ENCODE measurements around the gene TINCR. TPM values are rescaled to one million over a fixed set of nuclear protein-coding genes. Genes with fewer than 3 reads are reported as not detected.
"Not testable (repeated sequence)": the region's sequence is repeated elsewhere in the genome, so short reads cannot be mapped to it uniquely, and the experiment has no call there.

The TINCR gene
- total RNA-seq, result 29.7 TPM

DNA sequence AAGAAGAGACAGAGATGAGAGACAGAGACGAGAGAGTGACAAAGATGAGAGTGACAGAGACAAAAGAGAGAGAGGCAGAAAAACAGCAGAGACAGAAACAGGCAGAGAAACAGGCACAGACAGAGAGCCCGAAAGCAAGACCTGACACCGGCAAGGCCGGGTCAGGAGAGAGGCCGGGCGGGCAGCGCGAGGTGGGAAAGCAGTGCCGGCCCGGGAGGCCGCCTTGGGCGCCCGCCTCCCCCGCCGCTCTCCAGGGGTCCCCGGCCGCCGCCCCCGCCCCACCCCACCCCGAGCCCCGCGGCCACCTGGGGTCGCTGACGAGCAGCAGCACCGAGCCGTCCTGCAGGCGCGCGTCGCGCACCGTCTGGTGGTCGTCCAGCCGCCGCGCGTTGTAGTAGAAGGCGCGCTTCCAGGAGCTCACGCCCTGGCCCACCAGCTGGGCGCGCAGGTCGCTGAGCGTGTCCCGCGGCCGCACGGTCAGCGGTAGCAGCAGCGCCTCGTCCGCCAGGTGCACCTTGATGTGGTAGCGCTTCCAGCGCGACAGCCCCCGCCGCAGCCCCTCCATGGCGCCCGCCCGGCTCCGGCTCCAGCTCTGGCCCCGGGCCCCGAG, at the start of gene TINCR:
Gene TINCR (minus strand): TSS at position 594 of the 610 bp plus-strand sequence.
- ATAC-seq, result peak; percentile 23

DNA sequence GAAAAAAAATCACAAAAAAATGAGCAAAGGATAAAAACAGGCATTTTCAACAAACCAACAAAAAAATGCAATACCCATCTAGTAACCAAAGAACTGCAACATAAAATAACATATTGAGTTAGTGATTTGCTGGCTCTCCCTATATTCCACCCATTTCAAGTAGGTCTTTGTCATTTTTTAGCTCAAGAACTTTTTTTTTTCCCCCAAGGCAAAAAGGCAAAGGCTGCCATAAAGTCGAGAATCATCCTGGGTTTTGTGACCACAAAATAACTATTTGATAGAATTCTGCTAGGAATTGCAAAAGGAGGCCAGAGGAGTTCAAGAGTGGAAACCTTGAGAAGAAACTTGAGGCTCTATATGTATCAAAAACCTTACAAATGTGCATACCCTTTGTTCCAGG, 49.3 kb upstream of the TINCR start:
- ATAC-seq, result no peak

DNA sequence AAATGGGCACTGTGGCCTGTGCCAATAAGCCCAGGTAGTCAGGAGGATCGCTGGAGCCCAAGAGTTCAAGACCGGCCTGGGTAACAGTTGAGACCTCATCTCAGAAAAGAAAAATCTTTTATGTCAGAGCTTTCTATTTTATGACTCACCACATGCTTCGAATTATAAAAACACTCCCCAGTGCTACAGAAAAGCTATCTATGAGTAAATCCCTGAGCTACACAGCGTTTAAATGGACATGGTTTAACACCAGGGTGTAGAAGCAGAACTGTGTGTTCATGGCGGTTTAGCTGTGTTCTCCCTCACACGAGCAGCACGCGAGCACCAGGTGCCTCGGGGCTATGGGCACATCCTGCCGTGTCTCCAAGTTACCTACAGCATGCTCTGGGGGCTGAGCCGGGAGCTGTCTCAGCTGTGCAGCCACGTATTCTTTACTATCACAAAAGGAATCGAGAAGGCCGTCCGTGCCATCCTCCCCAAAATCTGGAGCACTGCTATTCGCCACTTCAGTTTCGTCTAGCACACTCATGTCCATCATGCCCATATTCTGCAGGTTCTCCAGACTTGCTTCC, 48.1 kb upstream of the TINCR start:
- no peak for ATAC-seq

DNA sequence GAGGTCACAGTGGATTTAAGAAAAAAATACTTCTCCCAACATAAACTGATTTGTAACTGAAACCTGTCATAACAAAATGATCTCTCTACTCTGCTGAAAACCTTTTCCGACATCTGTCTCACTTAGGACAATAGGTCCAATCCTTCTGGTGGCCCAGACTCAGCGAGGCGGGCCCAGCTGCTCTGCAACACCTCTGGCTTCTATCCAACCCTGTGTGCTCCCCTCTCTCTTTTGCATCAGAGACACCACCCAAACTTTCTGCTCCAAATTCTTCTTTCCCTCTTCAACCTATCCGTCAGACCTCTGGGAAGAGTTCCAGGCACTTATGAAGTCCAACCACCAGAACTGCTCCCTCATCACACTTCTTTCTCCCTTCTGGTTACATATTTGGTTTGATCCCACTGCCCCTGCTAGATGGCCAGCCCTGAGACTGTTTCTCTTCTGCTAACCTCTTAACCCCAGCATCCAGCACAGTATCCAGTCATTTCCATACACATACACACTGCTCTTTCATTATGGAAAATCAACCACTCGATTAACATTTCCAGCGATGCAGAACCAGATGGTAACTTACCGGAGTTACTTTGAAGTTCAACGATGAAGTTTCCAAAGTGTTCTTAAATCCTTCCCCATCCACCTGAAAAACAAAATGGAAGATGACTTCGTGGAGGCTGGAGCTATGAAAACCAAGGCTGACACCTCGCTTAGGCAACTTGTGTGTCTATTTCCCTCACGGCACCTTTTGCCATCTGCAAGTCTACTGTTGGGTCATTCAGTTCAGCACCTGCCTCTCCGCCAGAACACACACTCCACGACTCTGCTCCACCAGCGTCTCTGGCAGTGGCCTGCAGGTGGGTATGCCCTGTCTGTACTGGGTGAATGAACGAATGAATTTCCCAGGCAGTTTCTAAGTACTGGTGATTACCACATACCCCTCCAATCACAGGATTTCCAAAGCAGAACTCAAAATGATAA, 45.4 kb upstream of the TINCR start:
- no peak for ATAC-seq

GRCh38 chr19:5609881-5610448, 42.2 kb upstream of the TINCR start:
- ATAC-seq, result no peak

DNA sequence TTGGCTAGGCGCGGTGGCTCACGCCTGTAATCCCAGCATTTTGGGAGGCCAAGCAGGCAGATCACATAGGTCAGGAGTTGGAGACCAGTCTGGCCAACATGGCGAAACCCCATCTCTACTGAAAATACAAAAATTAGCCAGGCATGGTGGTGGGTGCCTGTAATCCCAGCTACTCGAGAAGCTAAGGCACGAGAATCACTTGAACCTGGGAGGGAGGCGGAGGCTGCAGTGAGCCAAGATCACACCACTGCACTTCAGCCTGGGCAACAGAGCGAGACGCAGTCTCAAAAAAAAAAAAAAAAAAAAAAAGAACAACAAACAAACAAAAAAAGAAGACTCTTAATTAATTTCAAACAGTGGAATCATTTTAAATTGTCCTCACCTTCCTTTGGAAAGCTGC, 41.0 kb upstream of the TINCR start:
- ATAC-seq, result not testable (repeated sequence)

GRCh38 chr19:5608291-5608690, 40.5 kb upstream of the TINCR start:
- no peak for ATAC-seq

GRCh38 chr19:5607318-5608275, 39.8 kb upstream of the TINCR start:
- no peak for ATAC-seq

DNA sequence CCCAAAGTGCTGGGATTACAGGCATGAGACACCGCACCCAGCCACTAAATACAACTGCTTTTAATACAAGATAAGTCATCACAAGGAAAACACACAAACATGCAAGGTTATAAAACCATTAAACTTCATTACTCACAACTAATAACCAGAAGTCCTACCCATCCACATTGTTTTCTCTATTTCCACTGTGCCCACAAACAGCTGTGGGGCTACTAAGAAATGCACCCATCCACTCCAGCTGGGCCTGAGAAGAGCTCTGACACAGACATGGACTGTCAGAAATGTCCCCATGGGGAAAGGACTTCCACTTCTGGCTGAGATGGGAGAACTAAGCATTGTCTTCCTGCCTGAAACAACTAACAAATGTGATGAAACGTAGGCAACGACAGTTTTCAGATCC, 37.6 kb upstream of the TINCR start:
- ATAC-seq, result no peak

DNA sequence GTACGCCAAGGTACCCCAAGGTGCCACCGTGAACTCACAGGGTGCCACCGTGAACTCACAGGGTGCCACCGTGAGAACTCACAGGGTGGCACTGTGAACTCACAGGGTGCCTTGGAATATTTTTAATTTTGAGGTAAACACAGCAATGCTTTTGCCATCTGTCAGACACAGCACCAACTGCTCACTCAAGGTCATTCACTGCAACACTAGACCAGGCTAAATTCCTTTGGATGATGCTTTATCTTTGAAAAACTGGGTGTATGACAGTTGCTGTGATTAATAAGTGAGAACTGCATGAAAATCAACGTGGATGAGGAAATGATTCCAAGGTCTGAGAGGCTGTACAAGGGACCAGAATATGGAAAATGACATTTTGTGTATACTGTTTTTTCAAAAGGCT, 35.9 kb upstream of the TINCR start:
- no peak for ATAC-seq

GRCh38 chr19:5600797-5601196, 33.0 kb upstream of the TINCR start:
- ATAC-seq, result no peak

DNA sequence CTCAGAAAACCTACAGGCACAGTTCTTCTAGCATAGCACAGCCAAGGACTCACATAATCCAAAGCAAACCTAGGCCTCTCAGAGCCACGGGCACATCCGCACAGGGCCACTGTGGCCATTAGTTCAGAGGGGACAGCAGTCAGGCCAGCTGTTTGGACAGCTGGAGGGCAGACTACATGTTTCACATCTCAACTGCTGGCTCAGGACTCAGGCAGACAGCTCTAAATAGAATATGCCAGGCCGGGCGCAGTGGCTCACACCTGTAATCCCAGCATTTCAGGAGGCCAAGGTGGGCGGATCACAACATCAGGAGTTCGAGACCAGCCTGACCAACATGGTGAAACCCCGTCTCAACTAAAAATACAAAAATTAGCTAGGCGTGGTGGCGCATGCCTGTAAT, 28.0 kb upstream of the TINCR start:
- no peak for ATAC-seq

DNA sequence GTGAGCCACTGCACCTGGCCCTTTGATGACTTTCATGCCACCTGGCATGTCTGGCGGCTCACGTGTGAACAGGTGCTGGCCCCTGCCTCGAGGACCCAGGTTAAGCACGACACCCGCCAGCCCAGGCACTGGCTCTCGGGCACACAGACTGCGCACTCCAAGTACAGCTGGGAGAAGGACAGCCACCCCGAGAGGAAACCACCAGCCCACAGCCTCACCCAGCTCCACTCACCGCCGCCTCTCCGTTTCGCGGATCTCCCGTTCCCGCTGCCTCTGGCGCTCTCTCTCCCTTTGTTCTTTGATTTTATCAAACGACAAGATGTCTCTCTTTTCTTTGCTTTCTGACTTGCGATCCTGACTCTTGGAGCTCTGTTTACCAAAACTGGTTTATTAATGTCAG, 27.4 kb upstream of the TINCR start:
- no peak for ATAC-seq

DNA sequence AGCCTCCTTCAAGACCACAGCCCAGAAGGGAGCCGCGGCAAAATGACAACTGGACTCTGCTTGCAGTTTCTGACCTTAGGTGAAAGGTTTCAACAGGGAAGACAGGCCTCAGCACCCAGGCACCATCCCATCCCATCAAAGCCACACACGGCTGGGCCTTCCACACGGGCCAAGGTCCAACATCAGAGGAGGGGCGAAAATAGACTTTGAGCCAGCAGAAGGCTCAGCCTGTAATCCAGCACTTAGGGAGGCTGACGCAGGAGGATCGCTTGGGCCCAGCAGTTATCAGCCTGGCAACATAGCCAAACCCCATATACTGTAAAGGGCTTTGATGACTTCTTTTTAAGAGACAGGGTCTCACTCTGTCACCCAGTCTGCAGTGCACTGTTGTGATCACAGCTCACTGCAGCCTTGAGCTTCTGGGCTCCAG, 26.8 kb upstream of the TINCR start:
- no peak for ATAC-seq

GRCh38 chr19:5593343-5594255, 25.8 kb upstream of the TINCR start:
- no peak for ATAC-seq

GRCh38 chr19:5592531-5593342, 25.0 kb upstream of the TINCR start:
- no peak for ATAC-seq

GRCh38 chr19:5591476-5591875, 23.7 kb upstream of the TINCR start:
- no peak for ATAC-seq

- ATAC-seq, result no peak
Observed at GRCh38 chr19:5590865-5591154, 23.1 kb upstream of the TINCR start.

DNA sequence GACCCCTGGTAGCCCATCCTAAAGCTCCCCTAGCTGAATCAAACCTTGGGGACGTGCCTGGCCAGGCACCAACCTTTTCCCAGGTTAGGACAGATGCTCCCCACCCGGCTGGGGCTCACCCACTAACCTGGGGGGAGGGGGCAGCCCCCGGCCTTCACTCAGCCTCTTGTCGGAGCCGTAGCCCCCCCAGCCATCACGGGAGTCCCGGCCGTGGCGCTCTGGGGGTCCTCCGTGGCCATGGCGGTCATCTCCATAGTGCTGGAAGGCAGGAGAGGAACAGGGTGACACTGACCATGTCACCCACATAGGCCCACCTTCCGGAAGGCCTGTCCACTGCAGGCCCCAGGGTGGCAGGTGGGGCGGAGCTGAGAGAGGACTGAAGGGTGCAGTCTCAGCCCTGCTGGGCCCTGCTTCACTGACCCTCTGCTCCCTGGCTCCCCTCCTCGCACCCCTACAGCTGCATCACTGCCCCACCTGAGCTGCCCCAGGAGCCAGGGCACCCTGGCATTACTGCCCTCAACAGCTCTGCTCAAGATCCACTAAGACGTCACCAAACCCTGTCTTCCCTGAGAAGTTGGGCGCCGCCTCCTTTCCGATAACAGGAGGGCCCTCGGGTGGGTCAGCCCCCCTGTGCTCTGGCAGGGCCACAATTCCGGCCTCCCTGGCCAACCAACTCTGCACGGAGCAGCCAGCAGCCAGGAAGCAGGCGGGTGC, 22.6 kb upstream of the TINCR start:
- ATAC-seq, result no peak

Data from esophagus mucosa (tissue), 1 donor.